Keratinocyte (primary cell): ENCODE results near the gene PLPP3. TPM values are rescaled to one million over a fixed set of nuclear protein-coding genes. Genes with fewer than 3 reads are reported as not detected.

Experiments used
- DNase-seq: peaks from one replicate; pipeline ENCODE4 v3.0.0-alpha.2; 2011; ENCODE audit warnings: low read depth, missing footprints, low spot score
- FAIRE-seq: peaks from 2 replicates; lab custom pipeline; 2011; peaks lifted over from hg19 to GRCh38; lab: Jason Lieb, UNC
- H2AFZ ChIP-seq: 2 replicates; pipeline ENCODE4 v1.6.0; 2012; ENCODE audit warnings: low read length, control low read depth, inconsistent platforms; ENCODE audit not compliant: control insufficient read depth
- H3K27ac ChIP-seq: 2 replicates; pipeline ENCODE4 v1.5.1; 2011; ENCODE audit warnings: low read length; ENCODE audit not compliant: control insufficient read depth, insufficient read depth
- H3K27me3 ChIP-seq: 3 replicates; pipeline ENCODE4 v1.6.0; 2011; ENCODE audit warnings: low read length; ENCODE audit not compliant: control insufficient read depth, insufficient read depth; ENCODE audit errors: extremely low read depth
- H3K36me3 ChIP-seq, 2 experiments: 2 replicates in 1 of 2; 3 replicates in 1 of 2; pipeline ENCODE4 v1.5.1; 2011; ENCODE audit warnings: low read length in 2 of 2, mild to moderate bottlenecking in 1 of 2; ENCODE audit not compliant: control insufficient read depth in 2 of 2, insufficient read depth in 2 of 2; ENCODE audit errors: extremely low read depth in 1 of 2
- H3K4me1 ChIP-seq: 3 replicates; pipeline ENCODE4 v1.5.1; 2011; ENCODE audit warnings: low read length; ENCODE audit not compliant: control insufficient read depth, insufficient read depth; ENCODE audit errors: extremely low read depth
- H3K4me2 ChIP-seq: 3 replicates; pipeline ENCODE4 v1.6.0; 2011; ENCODE audit warnings: low read depth, low read length; ENCODE audit not compliant: control insufficient read depth, insufficient read depth; ENCODE audit errors: extremely low read depth
- H3K4me3 ChIP-seq, 3 experiments: fragments of 200-600 bp in 1 of 3; sonication (generic) in 1 of 3; 2 replicates in 2 of 3; 3 replicates in 1 of 3; pipeline ENCODE4 v1.5.1; 2011 to 2016; ENCODE audit warnings: low read length in 3 of 3, mild to moderate bottlenecking in 3 of 3, control low read depth in 2 of 3, inconsistent platforms in 1 of 3, low read depth in 1 of 3, mixed read lengths in 1 of 3, mixed run types in 1 of 3, moderate library complexity in 1 of 3; ENCODE audit not compliant: control insufficient read depth in 2 of 3, insufficient read depth in 2 of 3; ENCODE audit errors: extremely low read depth in 1 of 3
- H3K79me2 ChIP-seq: 2 replicates; pipeline ENCODE4 v1.6.0; 2012; ENCODE audit warnings: low read length; ENCODE audit not compliant: control insufficient read depth, insufficient read depth
- H3K9ac ChIP-seq: 3 replicates; pipeline ENCODE4 v1.6.0; 2011; ENCODE audit warnings: low read length; ENCODE audit not compliant: control insufficient read depth, insufficient read depth; ENCODE audit errors: extremely low read depth
- H3K9me1 ChIP-seq: 3 replicates; pipeline ENCODE4 v1.6.0; 2011; ENCODE audit warnings: low read length; ENCODE audit not compliant: control insufficient read depth, insufficient read depth; ENCODE audit errors: extremely low read depth
- H3K9me3 ChIP-seq: 2 replicates; pipeline ENCODE4 v1.5.1; 2012; ENCODE audit warnings: low read depth, low read length; ENCODE audit not compliant: control insufficient read depth
- H4K20me1 ChIP-seq: 3 replicates; pipeline ENCODE4 v1.6.0; 2011; ENCODE audit warnings: low read length; ENCODE audit not compliant: control insufficient read depth, insufficient read depth; ENCODE audit errors: extremely low read depth
- CTCF ChIP-seq, 3 experiments: IDR thresholded peaks in 1 of 3; conservative IDR thresholded peaks in 1 of 3; optimal IDR thresholded peaks in 1 of 3; 2 replicates in 2 of 3; 3 replicates in 1 of 3; pipeline versions ENCODE3 to v1.5.1; 2011; ENCODE audit warnings: low read length in 3 of 3, mild to moderate bottlenecking in 3 of 3, moderate library complexity in 2 of 3, control low read depth in 1 of 3, inconsistent platforms in 1 of 3; ENCODE audit not compliant: insufficient read depth in 2 of 3; ENCODE audit errors: extremely low read depth in 1 of 3
- EZH2 ChIP-seq: IDR thresholded peaks from one replicate; pipeline ENCODE4 v1.6.1; 2012; ENCODE audit warnings: inconsistent platforms, mild to moderate bottlenecking, low read length, moderate library complexity
- dilution Hi-C: fragments of 300-500 bp; cut with MboI; formaldehyde crosslinking; loops from one replicate; pipeline ENCODE4 v1.7.0; 2020; ENCODE audit warnings: low sequenced_read_pairs; ENCODE audit not compliant: extremely low pct_ligation_motif_present
- polyA plus RNA-seq, 5 experiments: library from polyadenylated mRNA; depleted of rRNA in 3 of 5; stranded (reverse) in 3 of 5; stranded (forward) in 1 of 5; unstranded in 1 of 5; fragments of >200 nt; gene quantifications; 1 replicate in 1 of 5; 2 replicates in 3 of 5; 3 replicates in 1 of 5; pipeline versions ENCODE4 v1.2.1 to v1.2.3, GENCODE V29; 2011 to 2012; ENCODE audit warnings: missing spikeins in 2 of 5, low read depth in 1 of 5, low replicate concordance in 1 of 5

The PLPP3 gene
- polyA plus RNA-seq, 1 donor (not counting 4 experiments of a cell fraction or from before 2014, with no cell fraction given), result 4.0 TPM

- no peaks in the 10 kb centered on the region for H3K27me3 ChIP-seq
- H3K9ac ChIP-seq, result no peak overlapping the region
- H3K4me3 ChIP-seq, result no peak overlapping the region
- no peaks in the 10 kb centered on the region for H3K79me2 ChIP-seq
- no peaks in the 10 kb centered on the region for H3K9me3 ChIP-seq
- no peaks in the 10 kb centered on the region for H3K36me3 ChIP-seq
- H3K27ac ChIP-seq, result no peak overlapping the region
- FAIRE-seq (no peak), DNase-seq (no peak)
- dilution Hi-C loops, result no loop called here
- H3K9me1 ChIP-seq, result no peaks in the 10 kb centered on the region
- H3K4me2 ChIP-seq, result no peak overlapping the region
- no peaks in the 10 kb centered on the region for H4K20me1 ChIP-seq
- H3K4me1 ChIP-seq, result no peaks in the 10 kb centered on the region
- H2AFZ ChIP-seq, result no peak overlapping the region
- TF ChIP-seq EZH2, result no peak
- TF ChIP-seq CTCF (optimal IDR thresholded peaks at IDR 0.05 in 1 of 3, IDR thresholded peaks at IDR 0.05 in 1 of 3, conservative IDR thresholded peaks at IDR 0.05 in 1 of 3; ENCODE audit: extremely low read depth in 1 of 3, insufficient read depth in 2 of 3, low read length in 3 of 3), result no peak
Measured at GRCh38 chr1:56590520-56591011, 11.2 kb upstream of the PLPP3 start.

GRCh38 chr1:56589369-56589768 is 10.0 kb upstream of the PLPP3 start:
- H3K27ac ChIP-seq, result no peak overlapping the region
- dilution Hi-C loops, result no loop called here
- H3K4me1 ChIP-seq, result no peaks in the 10 kb centered on the region
- no peaks in the 10 kb centered on the region for H3K27me3 ChIP-seq
- H2AFZ ChIP-seq, result no peak overlapping the region
- no peaks in the 10 kb centered on the region for H3K79me2 ChIP-seq
- DNase-seq (no peak), FAIRE-seq (no peak)
- no peak overlapping the region for H3K4me2 ChIP-seq
- H4K20me1 ChIP-seq, result no peaks in the 10 kb centered on the region
- H3K9ac ChIP-seq, result no peak overlapping the region
- no peaks in the 10 kb centered on the region for H3K36me3 ChIP-seq
- H3K4me3 ChIP-seq, result no peak overlapping the region
- no peaks in the 10 kb centered on the region for H3K9me3 ChIP-seq
- no peaks in the 10 kb centered on the region for H3K9me1 ChIP-seq
- TF ChIP-seq EZH2 (no peak), CTCF (optimal IDR thresholded peaks at IDR 0.05 in 1 of 3, IDR thresholded peaks at IDR 0.05 in 1 of 3, conservative IDR thresholded peaks at IDR 0.05 in 1 of 3; ENCODE audit: extremely low read depth in 1 of 3, insufficient read depth in 2 of 3, low read length in 3 of 3) (no peak)
